ENCODE results near the gene CCR6. TPM values are rescaled to one million over a fixed set of nuclear protein-coding genes. Genes with fewer than 3 reads are reported as not detected.

The CCR6 gene
- total and polyA plus RNA-seq, 5 donors: not detected

- no peaks in the 10 kb centered on the region for H3K9me3 ChIP-seq (ENCODE audit: control insufficient read depth, low read length)
- no peak for DNase-seq
- H3K27ac ChIP-seq (ENCODE audit: low read length): no peak overlapping the region
- intact Hi-C loops (cut with DNase I): no loop called here
- no peak for ATAC-seq
- no peaks in the 10 kb centered on the region for H3K4me1 ChIP-seq (ENCODE audit: control insufficient read depth, insufficient read depth, low read length)
- no peaks in the 10 kb centered on the region for H3K27me3 ChIP-seq (ENCODE audit: control insufficient read depth, insufficient read depth)
- no peak overlapping the region for H3K4me3 ChIP-seq (ENCODE audit: low read length)
- WGBS: 59% methylated on average over 8 of the region's 8 CpGs
These were observed 9.7 kb upstream of the CCR6 start for GRCh38 chr6:167113047-167113754.

- intact Hi-C loops (cut with DNase I): no loop called here
- Histone ChIP-seq H3K4me3 (ENCODE audit: low read length) (no peak overlapping the region), H3K9me3 (ENCODE audit: control insufficient read depth, low read length) (no peaks in the 10 kb centered on the region), H3K4me1 (ENCODE audit: control insufficient read depth, insufficient read depth, low read length) (no peaks in the 10 kb centered on the region), H3K27ac (ENCODE audit: low read length) (no peak overlapping the region), H3K27me3 (ENCODE audit: control insufficient read depth, insufficient read depth) (no peaks in the 10 kb centered on the region)
- 65% methylated on average over 25 of the region's 25 CpGs for WGBS
- ATAC-seq (no peak), DNase-seq (no peak)
These were observed 8.7 kb upstream of the CCR6 start for GRCh38 chr6:167113935-167114910.

- no peaks in the 10 kb centered on the region for H3K27me3 ChIP-seq (ENCODE audit: control insufficient read depth, insufficient read depth)
- WGBS: 84% methylated on average over 10 of the region's 10 CpGs
- no peak overlapping the region for H3K4me3 ChIP-seq (ENCODE audit: low read length)
- DNase-seq (no peak), ATAC-seq (no peak)
- no peak overlapping the region for H3K27ac ChIP-seq (ENCODE audit: low read length)
- H3K9me3 ChIP-seq (ENCODE audit: control insufficient read depth, low read length): no peaks in the 10 kb centered on the region
- no peaks in the 10 kb centered on the region for H3K4me1 ChIP-seq (ENCODE audit: control insufficient read depth, insufficient read depth, low read length)
- intact Hi-C loops (cut with DNase I): no loop called here
These were observed 7.8 kb upstream of the CCR6 start for GRCh38 chr6:167115054-167115453.

- H3K27me3 ChIP-seq (ENCODE audit: control insufficient read depth, insufficient read depth): no peaks in the 10 kb centered on the region
- intact Hi-C loops (cut with DNase I): no loop called here
- 49% methylated on average over 25 of the region's 25 CpGs for WGBS
- H3K4me1 ChIP-seq (ENCODE audit: control insufficient read depth, insufficient read depth, low read length): no peaks in the 10 kb centered on the region
- H3K9me3 ChIP-seq (ENCODE audit: control insufficient read depth, low read length): no peaks in the 10 kb centered on the region
- DNase-seq (no peak), ATAC-seq (no peak)
- no peak overlapping the region for H3K4me3 ChIP-seq (ENCODE audit: low read length)
- no peak overlapping the region for H3K27ac ChIP-seq (ENCODE audit: low read length)
These were observed 6.6 kb upstream of the CCR6 start for GRCh38 chr6:167116109-167116837.

- H3K9me3 ChIP-seq (ENCODE audit: control insufficient read depth, low read length): no peaks in the 10 kb centered on the region
- H3K27ac ChIP-seq (ENCODE audit: low read length): no peak overlapping the region
- H3K4me3 ChIP-seq (ENCODE audit: low read length): no peak overlapping the region
- no peaks in the 10 kb centered on the region for H3K4me1 ChIP-seq (ENCODE audit: control insufficient read depth, insufficient read depth, low read length)
- WGBS: 61% methylated on average over 14 of the region's 14 CpGs
- ATAC-seq (no peak), DNase-seq (no peak)
- intact Hi-C loops (cut with DNase I): no loop called here
- H3K27me3 ChIP-seq (ENCODE audit: control insufficient read depth, insufficient read depth): no peaks in the 10 kb centered on the region
These were observed 6.1 kb upstream of the CCR6 start for GRCh38 chr6:167116838-167117228.

- no peak for DNase-seq
- H3K4me3 ChIP-seq (ENCODE audit: low read length): no peak overlapping the region
- H3K27me3 ChIP-seq (ENCODE audit: control insufficient read depth, insufficient read depth): no peaks in the 10 kb centered on the region
- intact Hi-C loops (cut with DNase I): no loop called here
- ATAC-seq: no peak
- WGBS: 92% methylated on average over 7 of the region's 7 CpGs
- no peaks in the 10 kb centered on the region for H3K9me3 ChIP-seq (ENCODE audit: control insufficient read depth, low read length)
- no peaks in the 10 kb centered on the region for H3K4me1 ChIP-seq (ENCODE audit: control insufficient read depth, insufficient read depth, low read length)
- no peak overlapping the region for H3K27ac ChIP-seq (ENCODE audit: low read length)
These were observed 4.9 kb upstream of the CCR6 start for GRCh38 chr6:167118006-167118405.

GRCh38 chr6:167118839-167119238, 4.1 kb upstream of the CCR6 start:
- Histone ChIP-seq H3K9me3 (ENCODE audit: control insufficient read depth, low read length) (no peaks in the 10 kb centered on the region), H3K4me3 (ENCODE audit: low read length) (no peak overlapping the region), H3K27ac (ENCODE audit: low read length) (no peak overlapping the region), H3K27me3 (ENCODE audit: control insufficient read depth, insufficient read depth) (no peaks in the 10 kb centered on the region), H3K4me1 (ENCODE audit: control insufficient read depth, insufficient read depth, low read length) (no peaks in the 10 kb centered on the region)
- ATAC-seq: no peak
- intact Hi-C loops (cut with DNase I): no loop called here
- DNase-seq: no peak
- 83% methylated on average over 12 of the region's 12 CpGs for WGBS

- H3K4me3 ChIP-seq (ENCODE audit: low read length): no peak overlapping the region
- H3K27ac ChIP-seq (ENCODE audit: low read length): no peak overlapping the region
- intact Hi-C loops (cut with DNase I): no loop called here
- DNase-seq (no peak), ATAC-seq (no peak)
- 78% methylated on average over 8 of the region's 8 CpGs for WGBS
- H3K9me3 ChIP-seq (ENCODE audit: control insufficient read depth, low read length): no peaks in the 10 kb centered on the region
- no peaks in the 10 kb centered on the region for H3K4me1 ChIP-seq (ENCODE audit: control insufficient read depth, insufficient read depth, low read length)
- no peaks in the 10 kb centered on the region for H3K27me3 ChIP-seq (ENCODE audit: control insufficient read depth, insufficient read depth)
These were observed 3.0 kb upstream of the CCR6 start for GRCh38 chr6:167119670-167120582.

- Histone ChIP-seq H3K4me1 (ENCODE audit: control insufficient read depth, insufficient read depth, low read length) (no peaks in the 10 kb centered on the region), H3K9me3 (ENCODE audit: control insufficient read depth, low read length) (no peaks in the 10 kb centered on the region), H3K27ac (ENCODE audit: low read length) (no peak overlapping the region), H3K4me3 (ENCODE audit: low read length) (no peak overlapping the region), H3K27me3 (ENCODE audit: control insufficient read depth, insufficient read depth) (no peaks in the 10 kb centered on the region)
- DNase-seq: no peak
- intact Hi-C loops (cut with DNase I): no loop called here
- 78% methylated on average over 1 of the region's 1 CpG for WGBS
- no peak for ATAC-seq
These were observed 2.4 kb upstream of the CCR6 start for GRCh38 chr6:167120583-167120903.

GRCh38 chr6:167121335-167121841, 1.5 kb upstream of the CCR6 start:
- WGBS: 83% methylated on average over 8 of the region's 8 CpGs
- intact Hi-C loops (cut with DNase I): no loop called here
- no peaks in the 10 kb centered on the region for H3K4me1 ChIP-seq (ENCODE audit: control insufficient read depth, insufficient read depth, low read length)
- H3K27ac ChIP-seq (ENCODE audit: low read length): no peak overlapping the region
- ATAC-seq (no peak), DNase-seq (no peak)
- H3K27me3 ChIP-seq (ENCODE audit: control insufficient read depth, insufficient read depth): no peaks in the 10 kb centered on the region
- H3K4me3 ChIP-seq (ENCODE audit: low read length): no peak overlapping the region
- no peaks in the 10 kb centered on the region for H3K9me3 ChIP-seq (ENCODE audit: control insufficient read depth, low read length)
